Fibroblast of lung (primary cell): ENCODE measurements around the gene SIRPD.

Experiments used
- CTCF ChIP-seq, 2 donors: IDR thresholded peaks in 1 of 2; conservative IDR thresholded peaks in 1 of 2; 1 replicate in 1 of 2; 2 replicates in 1 of 2; pipeline ENCODE4 v1.5.1; 2011 to 2012; ENCODE audit warnings: low read length in 2 of 2, control low read depth in 1 of 2, inconsistent platforms in 1 of 2, low read depth in 1 of 2, mild to moderate bottlenecking in 1 of 2
- EZH2 ChIP-seq: IDR thresholded peaks from 2 replicates; pipeline ENCODE4 v1.5.1; 2012; ENCODE audit warnings: low read length, control low read depth, mild to moderate bottlenecking; ENCODE audit errors: missing control alignments

- TF ChIP-seq CTCF (conservative IDR thresholded peaks at IDR 0.05 in 1 of 2, IDR thresholded peaks at IDR 0.05 in 1 of 2; ENCODE audit: low read depth in 1 of 2, low read length in 2 of 2): no peak
- no peak for TF ChIP-seq EZH2
Observed at GRCh38 chr20:1568163-1568490, 10.6 kb upstream of the SIRPD start.
